ENCODE measurements around the gene JMJD8.

GRCh38 chr16:675884-676564 is 8.1 kb downstream of the JMJD8 start:
- no peak for TF ChIP-seq CTCF (IDR thresholded peaks at IDR 0.05; ENCODE audit: insufficient read depth, low read length)
- TF ChIP-seq POLR2AphosphoS5 (IDR thresholded peaks at IDR 0.05; ENCODE audit: low read depth): no peak
- no peak for TF ChIP-seq REST (IDR thresholded peaks at IDR 0.05; ENCODE audit: insufficient replicate concordance, low read depth)
